Measurements from ENCODE around the gene MROH7. TPM values are rescaled to one million over a fixed set of nuclear protein-coding genes. Genes with fewer than 3 reads are reported as not detected.
"Not testable (repeated sequence)": the region's sequence is repeated elsewhere in the genome, so short reads cannot be mapped to it uniquely, and the experiment has no call there.

MROH7 gene
- total RNA-seq, 3 donors from 2014 or later: 0.08 TPM; not detected in 2

DNA sequence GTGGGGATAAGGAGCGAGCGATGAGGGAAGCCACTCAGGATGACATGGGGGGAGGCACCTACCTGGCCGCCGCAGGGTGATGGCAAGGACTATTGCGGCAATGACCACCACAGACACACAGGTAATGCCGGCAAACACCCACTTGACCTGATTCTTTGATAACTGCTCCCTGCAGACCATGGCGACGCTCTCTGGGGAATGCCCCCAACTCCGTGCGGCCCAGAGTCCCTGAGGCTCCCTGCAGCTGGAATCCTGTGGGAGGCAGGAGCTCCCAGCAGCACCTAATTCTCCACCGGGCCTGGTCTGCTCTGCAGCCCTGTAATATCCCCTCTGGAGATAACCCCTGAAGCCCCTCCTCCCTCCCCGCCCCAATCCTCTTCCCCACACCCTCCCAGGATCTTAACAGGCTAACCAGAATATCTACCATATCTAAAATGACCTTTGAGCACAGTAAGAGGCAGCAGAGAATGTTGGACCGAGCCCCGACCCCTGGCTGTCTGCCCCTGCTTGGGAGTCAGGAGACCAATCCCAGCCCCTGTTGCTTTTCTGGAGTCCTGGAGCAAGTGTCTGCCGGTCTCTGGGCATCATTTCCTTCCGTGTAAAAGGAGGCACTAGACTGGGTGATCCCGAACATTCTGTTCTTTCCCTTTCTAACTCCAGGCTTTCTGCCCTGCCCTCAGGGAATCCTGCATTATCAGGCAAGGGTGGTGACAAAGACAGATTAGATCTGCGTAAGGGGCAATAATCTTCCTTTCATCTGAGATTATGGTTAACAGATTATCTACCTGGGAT, 18.2 kb upstream of the MROH7 start, which contains the start of gene FAM151A:
FAM151A (minus strand) TSS at position 310 of the 792 bp plus-strand sequence; CDS start at position 180, 130 bp downstream.
- Mint-ChIP-seq H3K9me3 (no peaks in the 10 kb centered on the region), H3K36me3 (ENCODE audit: insufficient read depth) (no peaks in the 10 kb centered on the region), H3K27me3 (ENCODE audit: low read depth) (no peaks in the 10 kb centered on the region), H3K4me3 (no peak within 1 kb of the TSS), H3K4me1 (ENCODE audit: low read depth) (no peaks in the 10 kb centered on the region)
- DNase-seq (no peak), ATAC-seq (no peak)

DNA sequence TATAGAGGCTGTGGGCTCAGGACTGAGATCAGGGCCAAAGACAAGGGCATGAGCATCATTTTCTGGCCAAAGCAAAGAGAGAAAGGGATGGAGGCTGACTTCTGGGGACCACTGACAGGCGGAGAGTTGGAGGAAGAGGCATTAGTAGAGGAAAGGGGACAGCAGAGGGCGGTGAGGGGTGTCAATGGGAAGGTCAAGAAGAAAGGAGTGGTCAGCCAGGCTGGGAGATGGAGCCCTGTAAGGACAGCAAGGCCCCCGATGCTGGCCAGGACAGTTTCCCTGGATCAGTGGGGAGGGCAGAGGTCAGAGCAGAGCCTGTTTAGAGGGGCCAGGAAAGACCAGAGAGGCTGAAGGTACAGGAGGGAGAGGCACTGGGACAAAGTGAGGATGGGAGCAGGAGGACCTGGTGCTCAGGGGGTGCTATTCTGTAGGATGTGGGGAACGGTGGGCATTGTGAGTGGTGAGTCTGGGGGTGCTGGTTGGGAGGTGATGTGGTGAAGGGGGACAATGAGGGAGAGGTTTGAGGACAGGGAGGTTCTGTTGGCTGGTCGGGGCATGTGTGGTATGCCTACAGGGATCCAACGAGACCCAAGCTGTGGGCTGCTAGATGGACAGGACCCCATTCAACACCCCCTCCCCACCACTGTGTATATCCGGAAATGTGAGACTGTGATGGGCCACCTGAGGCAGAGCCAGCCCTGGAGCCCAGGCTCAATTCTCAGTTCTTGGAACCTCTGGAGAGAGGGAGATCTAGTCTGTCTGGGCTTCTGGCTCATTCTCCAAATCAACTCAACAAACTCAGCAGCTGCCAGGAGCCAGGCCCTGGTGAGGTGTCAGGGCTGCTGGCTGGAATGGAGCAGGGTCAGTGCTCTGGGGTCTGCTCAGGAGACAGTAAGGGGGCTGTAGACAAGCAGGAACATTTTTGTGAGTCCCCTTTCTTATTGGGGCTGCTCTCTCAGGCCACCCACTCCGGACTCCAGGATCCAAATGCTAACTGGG, 16.8 kb upstream of the MROH7 start:
- no peaks in the 10 kb centered on the region for H3K4me1 Mint-ChIP-seq (ENCODE audit: low read depth)
- no peak overlapping the region for H3K4me3 Mint-ChIP-seq
- DNase-seq: no peak
- H3K36me3 Mint-ChIP-seq (ENCODE audit: insufficient read depth): no peaks in the 10 kb centered on the region
- ATAC-seq: no peak
- no peaks in the 10 kb centered on the region for H3K9me3 Mint-ChIP-seq
- no peaks in the 10 kb centered on the region for H3K27me3 Mint-ChIP-seq (ENCODE audit: low read depth)

DNA sequence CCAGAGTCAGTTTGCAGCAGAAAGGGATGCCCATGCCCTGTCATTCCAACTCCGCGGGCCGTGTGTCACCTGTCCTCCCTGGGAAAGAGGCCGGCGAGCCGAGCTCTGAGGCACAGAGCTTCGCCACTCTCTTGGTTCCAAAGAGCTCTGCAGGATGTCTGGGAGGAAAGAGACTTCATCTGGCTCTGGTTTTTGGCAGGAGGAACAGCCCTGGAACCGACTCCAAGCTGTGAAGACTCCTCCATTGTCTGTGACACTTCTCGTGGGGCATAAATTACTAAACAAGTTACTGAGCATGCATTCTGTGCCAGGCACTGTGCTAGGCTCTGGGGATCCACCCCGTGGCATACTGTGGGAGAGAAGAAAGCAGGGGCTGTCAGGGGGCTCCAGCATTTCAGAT, 14.4 kb upstream of the MROH7 start:
- Mint-ChIP-seq H3K9me3 (no peaks in the 10 kb centered on the region), H3K4me3 (no peak overlapping the region), H3K36me3 (ENCODE audit: insufficient read depth) (no peaks in the 10 kb centered on the region), H3K27me3 (ENCODE audit: low read depth) (peaks cover 3% of the 10 kb centered on the region), H3K4me1 (ENCODE audit: low read depth) (no peaks in the 10 kb centered on the region)
- ATAC-seq (no peak), DNase-seq (no peak)

DNA sequence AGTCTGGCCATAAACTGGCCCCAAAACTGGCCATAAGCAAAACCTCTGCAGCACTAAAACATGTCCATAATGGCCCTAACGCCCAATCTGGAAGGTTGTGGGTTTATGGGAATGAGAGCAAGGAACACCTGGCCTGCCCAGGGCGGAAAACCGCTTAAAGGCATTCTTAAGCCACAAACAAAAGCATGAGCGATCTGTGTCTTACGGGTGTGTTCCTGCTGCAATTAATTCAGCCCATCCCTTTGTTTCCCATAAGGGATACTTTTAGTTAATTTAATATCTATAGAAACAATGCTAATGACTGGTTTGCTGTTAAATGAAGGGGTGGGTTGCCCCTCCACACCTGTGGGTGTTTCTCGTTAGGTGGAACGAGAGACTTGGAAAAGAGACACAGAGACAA, 5.8 kb upstream of the MROH7 start:
- DNase-seq; H3K9me3 Mint-ChIP-seq; ATAC-seq; H3K36me3 Mint-ChIP-seq (ENCODE audit: insufficient read depth); H3K4me3 Mint-ChIP-seq; H3K4me1 Mint-ChIP-seq (ENCODE audit: low read depth): not testable (repeated sequence)
- peaks cover 22% of the 10 kb centered on the region for H3K27me3 Mint-ChIP-seq (ENCODE audit: low read depth)

DNA sequence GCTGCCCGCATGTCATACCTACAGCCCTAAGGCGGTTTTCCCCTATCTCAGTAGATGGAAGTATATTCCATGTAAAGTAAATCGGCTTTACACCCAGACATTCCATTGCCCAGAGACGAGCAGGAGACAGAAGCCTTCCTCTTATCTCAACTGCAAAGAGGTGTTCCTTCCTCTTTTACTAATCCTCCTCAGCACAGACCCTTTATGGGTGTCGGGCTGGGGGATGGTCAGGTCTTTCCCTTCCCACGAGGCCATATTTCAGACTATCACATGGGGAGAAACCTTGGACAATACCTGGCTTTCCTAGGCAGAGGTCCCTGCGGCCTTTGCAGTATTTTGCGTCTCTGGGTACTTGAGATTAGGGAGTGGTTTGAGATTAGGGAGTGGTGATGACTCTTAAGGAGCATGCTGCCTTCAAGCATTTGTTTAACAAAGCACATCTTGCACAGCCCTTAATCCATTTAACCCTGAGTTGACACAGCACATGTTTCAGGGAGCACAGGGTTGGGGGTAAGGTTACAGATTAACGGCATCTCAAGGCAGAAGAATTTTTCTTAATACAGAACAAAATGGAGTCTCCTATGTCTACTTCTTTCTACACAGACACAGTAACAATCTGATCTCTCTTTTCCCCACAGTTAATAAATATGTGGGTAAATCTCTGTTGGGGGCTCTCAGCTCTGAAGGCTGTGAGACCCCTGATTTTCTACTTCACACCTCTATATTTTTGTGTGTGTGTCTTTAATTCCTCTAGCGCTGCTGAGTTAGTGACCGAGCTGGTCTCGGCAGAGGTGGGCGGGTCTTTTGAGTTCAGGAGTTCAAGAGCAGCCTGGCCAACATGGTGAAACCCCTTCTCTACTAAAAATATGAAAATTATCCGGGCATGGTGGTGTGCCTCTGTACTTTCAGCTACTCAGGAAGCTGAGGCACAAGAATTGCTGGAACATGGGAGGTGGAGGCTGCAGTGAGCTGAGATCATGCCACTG, 4.8 kb upstream of the MROH7 start:
- peaks cover 21% of the 10 kb centered on the region for H3K27me3 Mint-ChIP-seq (ENCODE audit: low read depth)
- H3K36me3 Mint-ChIP-seq (ENCODE audit: insufficient read depth); H3K9me3 Mint-ChIP-seq; ATAC-seq; DNase-seq; H3K4me3 Mint-ChIP-seq; H3K4me1 Mint-ChIP-seq (ENCODE audit: low read depth): not testable (repeated sequence)

DNA sequence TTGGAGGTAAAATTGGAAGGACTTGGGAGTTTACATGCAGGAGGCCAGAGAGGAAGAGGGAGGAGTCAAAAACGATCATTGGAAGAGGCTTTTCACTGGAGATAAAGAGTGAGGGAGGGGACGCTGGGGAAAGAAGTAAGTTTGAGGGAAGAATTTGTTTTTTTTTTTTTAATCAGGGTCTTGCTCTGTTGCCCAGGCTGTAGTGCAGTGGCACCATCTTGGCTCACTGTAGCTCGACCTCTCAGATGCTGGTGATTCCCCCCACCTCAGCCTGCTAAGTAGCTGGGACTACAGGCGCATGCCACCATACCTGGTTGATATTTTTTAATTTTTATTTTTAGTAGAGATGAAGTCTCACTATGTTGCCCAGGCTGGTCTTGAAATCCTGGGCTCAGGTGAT, 1.2 kb upstream of the MROH7 start:
- DNase-seq: no peak
- H3K4me1 Mint-ChIP-seq (ENCODE audit: low read depth): no peaks in the 10 kb centered on the region
- H3K27me3 Mint-ChIP-seq (ENCODE audit: low read depth): peaks cover 13% of the 10 kb centered on the region
- ATAC-seq: no peak
- H3K4me3 Mint-ChIP-seq: no peak overlapping the region
- peaks cover 7% of the 10 kb centered on the region for H3K9me3 Mint-ChIP-seq
- no peaks in the 10 kb centered on the region for H3K36me3 Mint-ChIP-seq (ENCODE audit: insufficient read depth)

DNA sequence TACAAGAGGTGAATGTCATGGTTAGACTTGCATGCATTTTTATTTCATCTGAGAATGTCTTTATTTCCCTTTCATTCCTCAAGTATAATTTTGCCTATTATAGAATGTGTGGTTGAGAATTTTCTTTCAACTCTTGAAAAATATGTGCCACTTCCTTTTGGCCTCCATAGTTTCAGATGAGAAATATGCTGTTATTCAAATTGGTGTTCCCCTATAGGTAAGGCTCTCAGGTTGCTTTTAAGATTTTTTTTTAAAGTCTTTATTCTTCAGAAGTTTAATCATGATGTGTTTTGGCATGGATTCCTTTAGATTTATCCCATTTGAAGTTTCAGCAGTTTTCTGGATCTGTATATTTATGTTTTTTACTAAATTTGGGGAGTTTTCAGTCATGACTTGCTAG, 2.1 kb downstream of the MROH7 start:
- DNase-seq (no peak), ATAC-seq (no peak)
- H3K4me1 Mint-ChIP-seq (ENCODE audit: low read depth): no peaks in the 10 kb centered on the region
- no peaks in the 10 kb centered on the region for H3K36me3 Mint-ChIP-seq (ENCODE audit: insufficient read depth)
- peaks cover 7% of the 10 kb centered on the region for H3K9me3 Mint-ChIP-seq
- no peak overlapping the region for H3K4me3 Mint-ChIP-seq
- peaks cover 6% of the 10 kb centered on the region for H3K27me3 Mint-ChIP-seq (ENCODE audit: low read depth)

DNA sequence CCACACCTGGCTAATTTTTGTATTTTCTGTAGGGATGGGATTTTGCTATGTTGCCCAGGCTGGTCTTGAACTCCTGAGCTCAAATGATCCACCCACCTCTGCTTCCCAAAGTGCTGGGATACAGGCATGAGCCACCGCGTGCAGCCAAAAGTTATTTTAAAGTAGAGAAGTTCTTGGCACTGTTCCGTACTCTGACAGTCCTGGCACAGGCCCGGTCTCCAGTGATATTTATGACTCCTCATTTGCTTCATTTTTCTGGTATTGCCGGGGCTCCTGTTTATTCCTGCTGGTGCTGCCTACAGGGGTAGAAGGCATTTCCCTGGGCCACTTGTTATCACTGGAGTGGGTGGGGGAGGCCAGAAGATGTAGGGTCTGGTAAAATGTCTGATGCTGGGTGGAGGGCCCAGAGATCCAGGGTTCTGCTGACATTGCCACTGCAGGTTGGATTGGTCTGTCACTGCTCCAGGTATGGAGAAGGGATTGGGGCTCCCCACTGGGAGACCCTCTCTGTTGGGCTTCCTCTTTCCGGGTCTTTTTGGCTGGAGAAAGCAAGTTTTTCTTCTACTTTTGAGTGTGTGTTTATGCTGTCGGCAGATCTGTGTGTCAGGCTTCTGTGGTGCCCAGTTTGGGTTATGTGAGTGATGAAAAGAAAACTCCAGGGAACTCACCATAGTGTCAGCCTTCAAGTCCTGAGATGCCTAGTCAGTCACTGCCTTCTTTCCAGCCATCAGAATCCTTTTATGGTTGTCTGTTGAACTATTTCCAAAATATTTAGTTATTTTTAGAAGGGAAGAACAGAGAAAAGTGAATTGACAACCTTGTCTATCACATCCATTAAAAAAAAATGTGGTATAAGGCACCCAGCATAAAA, 4.5 kb downstream of the MROH7 start:
- Mint-ChIP-seq H3K9me3 (peaks cover 7% of the 10 kb centered on the region), H3K36me3 (ENCODE audit: insufficient read depth) (no peaks in the 10 kb centered on the region), H3K27me3 (ENCODE audit: low read depth) (peaks cover 7% of the 10 kb centered on the region), H3K4me1 (ENCODE audit: low read depth) (no peaks in the 10 kb centered on the region), H3K4me3 (no peak overlapping the region)
- ATAC-seq (no peak), DNase-seq (no peak)

DNA sequence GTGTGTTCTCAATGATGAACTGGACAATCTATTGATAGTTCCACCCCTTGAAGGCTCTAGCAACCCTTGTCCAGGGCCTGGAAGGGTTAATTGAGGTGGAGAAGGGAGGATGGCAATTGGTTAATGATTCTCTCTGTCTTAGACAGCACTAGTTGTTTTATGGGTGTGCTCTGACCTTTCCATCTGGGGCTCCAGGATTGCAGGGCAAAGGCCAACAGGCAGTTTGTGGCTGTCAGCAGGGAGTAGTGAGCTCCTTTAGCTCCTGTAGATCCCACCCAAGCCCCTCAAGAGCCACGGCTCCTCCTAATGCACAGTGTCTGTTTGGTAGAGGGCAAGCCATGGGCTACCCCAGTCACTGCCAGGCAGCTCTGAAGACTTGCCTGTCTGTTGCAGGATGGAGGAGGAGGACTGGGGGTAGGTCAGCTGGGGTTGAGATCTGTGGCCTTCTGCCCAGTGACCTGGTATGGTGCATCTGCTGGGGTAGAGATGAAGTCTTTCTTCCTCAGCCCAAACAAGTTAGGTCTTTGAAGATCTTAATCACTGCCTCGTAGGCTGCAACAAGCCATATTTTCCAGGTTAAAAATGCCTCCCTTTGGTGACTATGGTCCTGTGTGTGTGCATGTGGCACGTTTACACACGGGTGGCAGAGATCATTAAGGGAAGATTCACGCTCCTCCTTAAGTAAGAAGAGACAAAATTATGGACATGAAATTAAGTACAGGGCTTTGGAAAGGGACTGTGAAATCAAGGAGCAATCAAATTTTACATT, 7.7 kb downstream of the MROH7 start:
- H3K4me3 Mint-ChIP-seq: no peak overlapping the region
- no peaks in the 10 kb centered on the region for H3K4me1 Mint-ChIP-seq (ENCODE audit: low read depth)
- H3K36me3 Mint-ChIP-seq (ENCODE audit: insufficient read depth): no peaks in the 10 kb centered on the region
- ATAC-seq (no peak), DNase-seq (no peak)
- peaks cover 7% of the 10 kb centered on the region for H3K27me3 Mint-ChIP-seq (ENCODE audit: low read depth)
- H3K9me3 Mint-ChIP-seq: no peaks in the 10 kb centered on the region

DNA sequence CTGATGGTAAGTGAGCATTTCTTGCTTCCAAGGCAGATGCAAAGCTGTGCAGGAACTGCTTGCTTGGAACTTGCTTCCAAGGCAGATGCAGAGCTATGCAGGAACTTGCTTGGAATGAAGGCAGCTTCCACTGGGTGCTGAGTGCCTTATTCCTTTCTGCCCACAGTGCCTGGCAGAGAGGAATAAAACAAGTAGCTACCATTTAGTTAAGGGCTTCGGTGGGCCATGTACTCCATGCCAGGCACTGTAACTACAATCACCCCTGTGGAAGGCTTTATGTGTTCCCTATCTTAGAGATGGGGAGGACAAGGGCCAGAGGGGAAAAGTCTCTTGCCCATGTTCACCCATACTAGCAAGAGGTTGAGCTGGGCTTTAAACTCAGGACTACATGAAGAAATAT, 8.3 kb downstream of the MROH7 start:
- DNase-seq: no peak
- H3K9me3 Mint-ChIP-seq: no peaks in the 10 kb centered on the region
- H3K4me1 Mint-ChIP-seq (ENCODE audit: low read depth): no peaks in the 10 kb centered on the region
- no peaks in the 10 kb centered on the region for H3K36me3 Mint-ChIP-seq (ENCODE audit: insufficient read depth)
- H3K27me3 Mint-ChIP-seq (ENCODE audit: low read depth): peaks cover 7% of the 10 kb centered on the region
- H3K4me3 Mint-ChIP-seq: no peak overlapping the region
- ATAC-seq: no peak

DNA sequence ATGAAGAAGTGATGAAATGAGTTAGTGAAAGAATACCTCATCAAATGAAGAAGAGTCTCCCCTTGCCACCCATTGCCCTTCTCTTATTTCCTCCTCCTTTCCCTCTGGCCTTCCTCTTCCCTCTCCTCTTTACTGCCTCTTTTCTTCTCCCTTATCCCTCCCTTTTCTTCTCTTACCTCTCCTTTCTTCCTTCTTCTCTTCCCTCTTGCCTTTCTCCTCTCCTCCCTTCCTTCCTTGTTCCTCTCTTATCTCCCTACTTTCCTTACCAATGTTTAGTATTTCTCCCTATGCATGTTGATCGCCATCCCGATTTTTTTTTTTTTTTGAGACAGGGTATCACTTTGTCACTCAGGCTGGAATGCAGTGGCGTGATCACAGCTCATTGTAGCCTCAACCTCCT, 8.8 kb downstream of the MROH7 start:
- H3K4me3 Mint-ChIP-seq: no peak overlapping the region
- no peaks in the 10 kb centered on the region for H3K36me3 Mint-ChIP-seq (ENCODE audit: insufficient read depth)
- H3K4me1 Mint-ChIP-seq (ENCODE audit: low read depth): no peaks in the 10 kb centered on the region
- ATAC-seq (no peak), DNase-seq (no peak)
- H3K9me3 Mint-ChIP-seq: no peaks in the 10 kb centered on the region
- H3K27me3 Mint-ChIP-seq (ENCODE audit: low read depth): peaks cover 7% of the 10 kb centered on the region

DNA sequence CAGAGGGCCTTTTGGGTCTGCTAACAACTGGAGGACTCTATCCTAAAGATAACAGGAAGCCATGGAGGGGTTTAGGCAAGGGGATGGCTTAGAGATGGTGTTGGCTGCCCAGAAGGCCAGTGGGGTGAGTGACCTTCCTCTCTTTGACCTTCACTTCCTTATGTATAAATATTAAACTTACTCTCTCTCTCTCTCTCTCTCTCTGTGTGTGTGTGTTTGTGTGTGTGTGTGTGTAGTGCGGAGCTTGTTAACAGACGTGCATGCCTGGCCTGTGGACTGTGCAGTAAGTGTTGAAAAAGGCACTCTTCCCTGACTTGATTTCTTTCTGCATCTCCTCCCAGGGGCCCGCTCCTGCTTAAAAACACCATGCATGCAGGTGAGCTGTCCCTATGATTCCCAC, 10.0 kb downstream of the MROH7 start:
- peaks cover 7% of the 10 kb centered on the region for H3K27me3 Mint-ChIP-seq (ENCODE audit: low read depth)
- no peaks in the 10 kb centered on the region for H3K9me3 Mint-ChIP-seq
- ATAC-seq (no peak), DNase-seq (no peak)
- no peak overlapping the region for H3K4me3 Mint-ChIP-seq
- no peaks in the 10 kb centered on the region for H3K36me3 Mint-ChIP-seq (ENCODE audit: insufficient read depth)
- no peaks in the 10 kb centered on the region for H3K4me1 Mint-ChIP-seq (ENCODE audit: low read depth)
